HL-60 (cell line): ENCODE results near the gene GRIK2.

Experiments
- POLR2AphosphoS5 ChIP-seq: IDR thresholded peaks from 2 replicates; pipeline ENCODE4 v1.6.1; 2012; ENCODE audit warnings: low read depth
- TF ChIP-seq, protein P1 (sequence below): IDR thresholded peaks from one replicate; pipeline ENCODE4 v1.5.1; 2011; ENCODE audit warnings: low read length, control low read depth, inconsistent platforms; ENCODE audit not compliant: insufficient read depth

DNA sequence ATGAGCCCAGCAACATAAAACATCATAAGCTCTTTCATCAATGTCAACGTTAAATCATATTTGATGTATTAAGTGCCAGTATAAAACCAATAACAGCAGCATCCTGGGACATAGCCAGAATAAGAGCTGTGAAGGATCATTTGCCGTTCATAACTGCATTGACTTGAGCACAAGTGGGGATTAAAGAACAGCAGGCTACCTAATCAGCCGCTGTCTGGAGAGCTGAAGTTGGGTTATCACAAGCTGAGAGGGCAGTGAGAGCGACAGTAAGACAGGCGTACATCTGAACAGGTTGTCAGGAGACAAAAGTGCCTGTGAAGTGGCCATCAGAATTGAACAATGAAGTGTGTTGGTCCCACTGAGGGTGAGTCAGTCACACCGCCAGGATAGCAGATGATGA is 269.6 kb downstream of the GRIK2 start:
- TF ChIP-seq, protein P1, sequence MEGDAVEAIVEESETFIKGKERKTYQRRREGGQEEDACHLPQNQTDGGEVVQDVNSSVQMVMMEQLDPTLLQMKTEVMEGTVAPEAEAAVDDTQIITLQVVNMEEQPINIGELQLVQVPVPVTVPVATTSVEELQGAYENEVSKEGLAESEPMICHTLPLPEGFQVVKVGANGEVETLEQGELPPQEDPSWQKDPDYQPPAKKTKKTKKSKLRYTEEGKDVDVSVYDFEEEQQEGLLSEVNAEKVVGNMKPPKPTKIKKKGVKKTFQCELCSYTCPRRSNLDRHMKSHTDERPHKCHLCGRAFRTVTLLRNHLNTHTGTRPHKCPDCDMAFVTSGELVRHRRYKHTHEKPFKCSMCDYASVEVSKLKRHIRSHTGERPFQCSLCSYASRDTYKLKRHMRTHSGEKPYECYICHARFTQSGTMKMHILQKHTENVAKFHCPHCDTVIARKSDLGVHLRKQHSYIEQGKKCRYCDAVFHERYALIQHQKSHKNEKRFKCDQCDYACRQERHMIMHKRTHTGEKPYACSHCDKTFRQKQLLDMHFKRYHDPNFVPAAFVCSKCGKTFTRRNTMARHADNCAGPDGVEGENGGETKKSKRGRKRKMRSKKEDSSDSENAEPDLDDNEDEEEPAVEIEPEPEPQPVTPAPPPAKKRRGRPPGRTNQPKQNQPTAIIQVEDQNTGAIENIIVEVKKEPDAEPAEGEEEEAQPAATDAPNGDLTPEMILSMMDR = no peak
- no peak for TF ChIP-seq POLR2AphosphoS5
